HG03159 (cell line): Measurements from ENCODE around the gene FAM193B.
A peak's percentile ranks its signal among the peaks of the same experiment; 100 is the strongest.

ENCODE experiments used
- ATAC-seq: cut with Tn5 transposase; IDR thresholded peaks from one replicate; pipeline ENCODE4 v1.9.1; 2021; ENCODE audit warnings: mild to moderate bottlenecking, moderate library complexity; ENCODE audit not compliant: unreplicated experiment

FAM193B gene

GRCh38 chr5:177519463-177520235 is 34.7 kb downstream of the FAM193B start:
- no peak for ATAC-seq

GRCh38 chr5:177516601-177517568 is 37.5 kb downstream of the FAM193B start, which contains the start of gene DDX41:
DDX41 (minus strand) TSS chr5:177516961; CDS start chr5:177516945, 16 bp downstream.
- ATAC-seq, result peak; percentile 83

- no peak for ATAC-seq
Observed at GRCh38 chr5:177515580-177515979, 38.8 kb downstream of the FAM193B start.

- ATAC-seq, result no peak
Observed at GRCh38 chr5:177514541-177514940, 39.8 kb downstream of the FAM193B start.

GRCh38 chr5:177513500-177513899 is 40.9 kb downstream of the FAM193B start:
- ATAC-seq, result no peak

- no peak for ATAC-seq
Observed at GRCh38 chr5:177512736-177513380, 41.5 kb downstream of the FAM193B start.

- no peak for ATAC-seq
Observed at GRCh38 chr5:177511796-177512675, 42.3 kb downstream of the FAM193B start.

GRCh38 chr5:177511181-177511580 is 43.2 kb downstream of the FAM193B start:
- no peak for ATAC-seq

GRCh38 chr5:177510567-177511053 is 43.8 kb downstream of the FAM193B start:
- ATAC-seq, result no peak

GRCh38 chr5:177509991-177510566 is 44.3 kb downstream of the FAM193B start:
- peak; percentile 36 for ATAC-seq

- ATAC-seq, result peak; percentile 30
Observed at GRCh38 chr5:177509381-177509951, 44.9 kb downstream of the FAM193B start, which contains the start of gene DOK3. DOK3 (minus strand) TSS chr5:177509826; CDS start chr5:177509540, 286 bp downstream.

GRCh38 chr5:177508837-177509236 is 45.5 kb downstream of the FAM193B start:
- ATAC-seq, result peak; percentile 31

GRCh38 chr5:177508221-177508611 is 46.1 kb downstream of the FAM193B start:
- ATAC-seq, result no peak

GRCh38 chr5:177507596-177508220 is 46.7 kb downstream of the FAM193B start:
- ATAC-seq, result no peak

- no peak for ATAC-seq
Observed at GRCh38 chr5:177507165-177507564, 47.2 kb downstream of the FAM193B start.

GRCh38 chr5:177505075-177505474 is 49.3 kb downstream of the FAM193B start:
- ATAC-seq, result no peak

GRCh38 chr5:177504086-177505056 is 50.0 kb downstream of the FAM193B start:
- ATAC-seq, result no peak
